ENCODE measurements around the gene MINAR2.

The MINAR2 gene

GRCh38 chr5:129747572-129748407 is at the start of gene MINAR2:
MINAR2 (plus strand) TSS chr5:129748094; CDS start chr5:129748191, 97 bp downstream.
- no peak for DNase-seq (ENCODE audit: low read depth)

GRCh38 chr5:129698661-129699060 is 49.2 kb upstream of the MINAR2 start:
- no peak for DNase-seq (ENCODE audit: low read depth)

GRCh38 chr5:129716235-129716634 is 31.7 kb upstream of the MINAR2 start:
- DNase-seq (ENCODE audit: low read depth) = no peak

GRCh38 chr5:129716651-129717050 is 31.2 kb upstream of the MINAR2 start:
- DNase-seq (ENCODE audit: low read depth) = peak; percentile 32

- no peak for DNase-seq (ENCODE audit: low read depth)
These were observed 30.1 kb upstream of the MINAR2 start for GRCh38 chr5:129717751-129718310.

GRCh38 chr5:129718471-129719090 is 29.3 kb upstream of the MINAR2 start:
- peak; percentile 26 for DNase-seq (ENCODE audit: low read depth)

GRCh38 chr5:129724222-129724621 is 23.7 kb upstream of the MINAR2 start:
- no peak for DNase-seq (ENCODE audit: low read depth)

- DNase-seq (ENCODE audit: low read depth) = no peak
These were observed 23.2 kb upstream of the MINAR2 start for GRCh38 chr5:129724647-129725046.

GRCh38 chr5:129739773-129740172 is 8.1 kb upstream of the MINAR2 start:
- DNase-seq (ENCODE audit: low read depth) = no peak

GRCh38 chr5:129743541-129744187 is 4.2 kb upstream of the MINAR2 start:
- DNase-seq (ENCODE audit: low read depth) = no peak

- no peak for DNase-seq (ENCODE audit: low read depth)
These were observed 1.9 kb upstream of the MINAR2 start for GRCh38 chr5:129745997-129746396.

GRCh38 chr5:129746876-129747275 is 1.0 kb upstream of the MINAR2 start:
- DNase-seq (ENCODE audit: low read depth) = peak; percentile 20

- no peak for DNase-seq (ENCODE audit: low read depth)
These were observed 1.3 kb downstream of the MINAR2 start for GRCh38 chr5:129748913-129749880.

GRCh38 chr5:129760636-129761325 is 12.9 kb downstream of the MINAR2 start:
- DNase-seq (ENCODE audit: low read depth) = no peak

- DNase-seq (ENCODE audit: low read depth) = no peak
These were observed 15.8 kb downstream of the MINAR2 start for GRCh38 chr5:129763651-129764050.

GRCh38 chr5:129766798-129767197 is 18.9 kb downstream of the MINAR2 start:
- no peak for DNase-seq (ENCODE audit: low read depth)

GRCh38 chr5:129767927-129768380 is 20.1 kb downstream of the MINAR2 start:
- DNase-seq (ENCODE audit: low read depth) = peak; percentile 84

GRCh38 chr5:129768735-129769134 is 20.8 kb downstream of the MINAR2 start:
- DNase-seq (ENCODE audit: low read depth) = no peak

- no peak for DNase-seq (ENCODE audit: low read depth)
These were observed 22.3 kb downstream of the MINAR2 start for GRCh38 chr5:129770024-129770820.
